GM23248 (cell line): ENCODE results near the gene PRRG3. TPM values are rescaled to one million over a fixed set of nuclear protein-coding genes. Genes with fewer than 3 reads are reported as not detected.

Experiments
- DNase-seq: peaks from one replicate; pipeline ENCODE4 v3.0.0-alpha.2; 2015
- H2AFZ ChIP-seq: fragments of 200-600 bp; sonication (generic); 2 replicates; pipeline ENCODE4 v1.6.1; 2016; ENCODE audit warnings: antibody characterized with exemption
- H3F3A ChIP-seq: fragments of 200-600 bp; sonication (generic); 2 replicates; pipeline ENCODE4 v1.6.1; 2016; ENCODE audit warnings: mild to moderate bottlenecking, antibody characterized with exemption, mixed run types; ENCODE audit not compliant: insufficient read depth
- H3K27ac ChIP-seq: fragments of 200-600 bp; sonication (generic); 2 replicates; pipeline ENCODE4 v1.5.1; 2016; ENCODE audit warnings: mild to moderate bottlenecking
- H3K27me3 ChIP-seq: fragments of 200-600 bp; sonication (generic); replicated peaks from 2 replicates; pipeline ENCODE4 v1.6.1; 2016; ENCODE audit warnings: mild to moderate bottlenecking; ENCODE audit not compliant: insufficient read depth
- H3K36me3 ChIP-seq: fragments of 200-600 bp; sonication (generic); 2 replicates; pipeline ENCODE4 v1.6.1; 2016; ENCODE audit warnings: low read depth, mild to moderate bottlenecking
- H3K4me1 ChIP-seq: fragments of 200-600 bp; sonication (generic); 2 replicates; pipeline ENCODE4 v1.6.1; 2016; ENCODE audit warnings: mild to moderate bottlenecking; ENCODE audit not compliant: insufficient read depth
- H3K4me2 ChIP-seq: fragments of 200-600 bp; sonication (generic); one replicate; pipeline ENCODE4 v1.6.1; 2016; ENCODE audit warnings: mild to moderate bottlenecking; ENCODE audit not compliant: unreplicated experiment
- H3K4me3 ChIP-seq: fragments of 200-600 bp; sonication (generic); 2 replicates; pipeline ENCODE4 v1.5.1; 2016; ENCODE audit warnings: mild to moderate bottlenecking
- H3K79me2 ChIP-seq: fragments of 200-600 bp; sonication (generic); 2 replicates; pipeline ENCODE4 v1.6.1; 2016; ENCODE audit warnings: mild to moderate bottlenecking; ENCODE audit not compliant: insufficient read depth
- H3K9ac ChIP-seq: fragments of 200-600 bp; sonication (generic); 2 replicates; pipeline ENCODE4 v1.6.1; 2016; ENCODE audit warnings: mild to moderate bottlenecking
- H3K9me2 ChIP-seq: fragments of 200-600 bp; sonication (generic); 2 replicates; pipeline ENCODE4 v1.6.1; 2016; ENCODE audit warnings: mixed run types, mild to moderate bottlenecking, moderate library complexity; ENCODE audit not compliant: insufficient read depth
- H3K9me3 ChIP-seq: fragments of 200-600 bp; sonication (generic); one replicate; pipeline ENCODE4 v1.6.1; 2017; ENCODE audit warnings: low read depth
- H4K20me1 ChIP-seq: fragments of 200-600 bp; sonication (generic); 2 replicates; pipeline ENCODE4 v1.6.0; 2016; ENCODE audit not compliant: insufficient read depth
- EZH2 ChIP-seq: fragments of 200-600 bp; sonication (generic); IDR thresholded peaks from 2 replicates; pipeline ENCODE4 v1.6.1; 2018; ENCODE audit warnings: antibody characterized with exemption, mild to moderate bottlenecking; ENCODE audit not compliant: insufficient read depth, poor library complexity, severe bottlenecking
- EZH2phosphoT487 ChIP-seq: fragments of 200-600 bp; sonication (generic); IDR thresholded peaks from 2 replicates; pipeline ENCODE4 v1.6.1; 2018; ENCODE audit warnings: antibody characterized with exemption, moderate library complexity, mild to moderate bottlenecking, low read depth; ENCODE audit not compliant: insufficient read depth
- WGBS, 2 experiments: methylation state at CpG; one replicate each; pipeline ENCODE4 v1.1.6; 2015 to 2017; ENCODE audit warnings: low lambda C conversion rate in 2 of 2, low coverage in 1 of 2; ENCODE audit errors: missing lambda C conversion rate in 2 of 2; 5-methylcytosine and 5-hydroxymethylcytosine counted together
- in situ Hi-C: fragments of 300-500 bp; cut with MboI; formaldehyde crosslinking; loops from 2 replicates; pipeline ENCODE4 v1.15.0; 2020
- polyA plus RNA-seq: library from polyadenylated mRNA; unstranded; fragments of >200 nt; fragmentation: Nextera tagmentation; extraction: Ambion mirVana; gene quantifications from 2 replicates; pipeline ENCODE4 v1.2.1, GENCODE V29; 2016
- total RNA-seq: library from RNA; depleted of rRNA; stranded (reverse); fragments of >200 nt; shearing (Covaris generic); gene quantifications from 2 replicates; pipeline ENCODE4 v1.2.3, GENCODE V29; 2014; rRNA removed

The PRRG3 gene
- total RNA-seq (not detected in 2 replicates), polyA plus RNA-seq (0.14 and 0.21 TPM in 2 replicates)

- no peak within 1 kb of the TSS for H3K4me2 ChIP-seq
- 3 to 20% methylated on average over 1 to 46 of the region's 100 CpGs for WGBS, 2 experiments
- in situ Hi-C loops, result no loop called here
- peaks cover 15% of the 10 kb centered on the region; the same call in 1 of the 2 replicates for H3K4me1 ChIP-seq
- H3K36me3 ChIP-seq, result no peaks in the 10 kb centered on the region
- no peak for DNase-seq
- H3K79me2 ChIP-seq, result no peaks in the 10 kb centered on the region
- H3K9me2 ChIP-seq, result no peaks in the 10 kb centered on the region
- H2AFZ ChIP-seq, result no peak within 1 kb of the TSS
- TF ChIP-seq EZH2 (no peak), EZH2phosphoT487 (no peak)
- H3K9ac ChIP-seq, result no peak within 1 kb of the TSS
- H3K27me3 ChIP-seq, result no peaks in the 10 kb centered on the region
- H4K20me1 ChIP-seq, result no peaks in the 10 kb centered on the region
- no peak within 1 kb of the TSS for H3K27ac ChIP-seq
- no peak within 1 kb of the TSS for H3K4me3 ChIP-seq
- H3K9me3 ChIP-seq, result no peaks in the 10 kb centered on the region
- H3F3A ChIP-seq, result 0 out of 2 replicates have a peak, but pooled peaks cover 4% of the 10 kb centered on the region
Observed at GRCh38 chrX:151694661-151695582, at the start of gene PRRG3. PRRG3 (plus strand) TSS chrX:151695458; CDS start chrX:151698815, 3,357 bp downstream.

- no peak overlapping the region for H3K27ac ChIP-seq
Observed at GRCh38 chrX:151675121-151675746, 20.0 kb upstream of the PRRG3 start.

GRCh38 chrX:151676196-151676595 lies 19.1 kb upstream of the PRRG3 start:
- no peak for DNase-seq
- Histone ChIP-seq H3K9ac (no peak overlapping the region), H3F3A (no peaks in the 10 kb centered on the region), H3K27ac (no peak overlapping the region), H3K9me3 (no peaks in the 10 kb centered on the region), H2AFZ (no peak overlapping the region), H3K79me2 (no peaks in the 10 kb centered on the region), H3K36me3 (no peaks in the 10 kb centered on the region), H3K27me3 (no peaks in the 10 kb centered on the region), H3K9me2 (no peaks in the 10 kb centered on the region), H3K4me3 (no peak overlapping the region), H4K20me1 (no peaks in the 10 kb centered on the region), H3K4me1 (no peaks in the 10 kb centered on the region), H3K4me2 (no peak overlapping the region)
- TF ChIP-seq EZH2phosphoT487 (no peak), EZH2 (no peak)
- in situ Hi-C loops, result no loop called here
- whole genome bisulfite sequencing, 2 experiments, result 17 to 22% methylated on average over 3 to 4 of the region's 4 CpGs

More at GRCh38 chrX:151675121-151675746, 20.0 kb upstream of the PRRG3 start:
- H3K36me3 ChIP-seq, result no peaks in the 10 kb centered on the region
- no peaks in the 10 kb centered on the region for H3K4me1 ChIP-seq
- no peaks in the 10 kb centered on the region for H4K20me1 ChIP-seq
- WGBS, 2 experiments, result 23 to 36% methylated on average over 5 to 6 of the region's 6 CpGs
- no peak overlapping the region for H3K4me2 ChIP-seq
- H3K9me2 ChIP-seq, result no peaks in the 10 kb centered on the region
- no peak overlapping the region for H3K4me3 ChIP-seq
- no peaks in the 10 kb centered on the region for H3K79me2 ChIP-seq
- H2AFZ ChIP-seq, result no peak overlapping the region
- no peaks in the 10 kb centered on the region for H3K27me3 ChIP-seq
- H3F3A ChIP-seq, result no peaks in the 10 kb centered on the region
- no peak for DNase-seq
- in situ Hi-C loops, result no loop called here
- H3K9ac ChIP-seq, result no peak overlapping the region
- no peak for TF ChIP-seq EZH2
- no peak for TF ChIP-seq EZH2phosphoT487
- H3K9me3 ChIP-seq, result no peaks in the 10 kb centered on the region

GRCh38 chrX:151679798-151680402 lies 15.4 kb upstream of the PRRG3 start:
- Histone ChIP-seq H3K4me3 (no peak overlapping the region), H3K9me3 (no peaks in the 10 kb centered on the region), H2AFZ (no peak overlapping the region), H3F3A (no peaks in the 10 kb centered on the region), H3K27me3 (no peaks in the 10 kb centered on the region), H3K4me2 (no peak overlapping the region), H3K36me3 (no peaks in the 10 kb centered on the region), H3K9me2 (no peaks in the 10 kb centered on the region), H3K79me2 (no peaks in the 10 kb centered on the region), H3K9ac (no peak overlapping the region), H3K27ac (no peak overlapping the region), H3K4me1 (no peaks in the 10 kb centered on the region), H4K20me1 (no peaks in the 10 kb centered on the region)
- no peak for DNase-seq
- in situ Hi-C loops, result no loop called here
- TF ChIP-seq EZH2phosphoT487, result no peak
- no peak for TF ChIP-seq EZH2
- 36 to 47% methylated on average over 5 of the region's 5 CpGs for WGBS, 2 experiments
